Skeletal muscle cell (primary cell): ENCODE data around the gene CFAP54.
"Not testable (repeated sequence)": the region's sequence is repeated elsewhere in the genome, so short reads cannot be mapped to it uniquely, and the experiment has no call there.

Experiments
- DNase-seq: peaks from one replicate; pipeline ENCODE4 v3.0.0-alpha.2; 2010; ENCODE audit warnings: low read depth
- H3K4me3 ChIP-seq: 2 replicates; pipeline ENCODE4 v1.5.1; 2011; ENCODE audit warnings: low read depth, mild to moderate bottlenecking, control low read depth, low read length, moderate library complexity

CFAP54 gene

GRCh38 chr12:96711364-96711763, 222.0 kb downstream of the CFAP54 start:
- DNase-seq: no peak
- H3K4me3 ChIP-seq: no peak overlapping the region

GRCh38 chr12:96714199-96714598, 224.8 kb downstream of the CFAP54 start:
- H3K4me3 ChIP-seq: no peak overlapping the region
- no peak for DNase-seq

- peak overlapping the region; percentile 14 for H3K4me3 ChIP-seq
- no peak for DNase-seq
Measured at GRCh38 chr12:96719660-96720362, 230.4 kb downstream of the CFAP54 start.

- no peak for DNase-seq
- H3K4me3 ChIP-seq: peak overlapping the region; percentile 14
Measured at GRCh38 chr12:96720363-96720705, 231.0 kb downstream of the CFAP54 start.

- H3K4me3 ChIP-seq, DNase-seq: not testable (repeated sequence)
Measured at GRCh38 chr12:96729466-96729865, 240.1 kb downstream of the CFAP54 start.

- no peak overlapping the region for H3K4me3 ChIP-seq
- DNase-seq: no peak
Measured at GRCh38 chr12:96729886-96730285, 240.5 kb downstream of the CFAP54 start.

GRCh38 chr12:96743606-96744005, 254.2 kb downstream of the CFAP54 start:
- DNase-seq: no peak
- H3K4me3 ChIP-seq: no peak overlapping the region

- DNase-seq: no peak
- no peak overlapping the region for H3K4me3 ChIP-seq
Measured at GRCh38 chr12:96749999-96750398, 260.6 kb downstream of the CFAP54 start.

- no peak for DNase-seq
- H3K4me3 ChIP-seq: no peak overlapping the region
Measured at GRCh38 chr12:96751626-96752025, 262.2 kb downstream of the CFAP54 start.

GRCh38 chr12:96752211-96752610, 262.8 kb downstream of the CFAP54 start:
- DNase-seq: no peak
- H3K4me3 ChIP-seq: no peak overlapping the region

- no peak for DNase-seq
- no peak overlapping the region for H3K4me3 ChIP-seq
Measured at GRCh38 chr12:96766232-96766631, 276.9 kb downstream of the CFAP54 start.

GRCh38 chr12:96769400-96769799, 280.0 kb downstream of the CFAP54 start:
- H3K4me3 ChIP-seq: no peak overlapping the region
- no peak for DNase-seq

GRCh38 chr12:96770219-96771102, 281.1 kb downstream of the CFAP54 start:
- DNase-seq: no peak
- no peak overlapping the region for H3K4me3 ChIP-seq

- no peak for DNase-seq
- no peak overlapping the region for H3K4me3 ChIP-seq
Measured at GRCh38 chr12:96773031-96773430, 283.7 kb downstream of the CFAP54 start.

GRCh38 chr12:96774496-96775256, 285.3 kb downstream of the CFAP54 start:
- no peak overlapping the region for H3K4me3 ChIP-seq
- DNase-seq: no peak

GRCh38 chr12:96776908-96777307, 287.5 kb downstream of the CFAP54 start:
- no peak overlapping the region for H3K4me3 ChIP-seq
- no peak for DNase-seq

GRCh38 chr12:96780330-96780729, 291.0 kb downstream of the CFAP54 start:
- no peak overlapping the region for H3K4me3 ChIP-seq
- DNase-seq: no peak

GRCh38 chr12:96786791-96787190, 297.4 kb downstream of the CFAP54 start:
- DNase-seq: no peak
- H3K4me3 ChIP-seq: no peak overlapping the region

- no peak for DNase-seq
Measured at GRCh38 chr12:96803969-96804368, 314.6 kb downstream of the CFAP54 start.

GRCh38 chr12:96806272-96806671, 316.9 kb downstream of the CFAP54 start:
- H3K4me3 ChIP-seq: no peak overlapping the region
- no peak for DNase-seq

More at GRCh38 chr12:96803969-96804368, 314.6 kb downstream of the CFAP54 start:
- no peak overlapping the region for H3K4me3 ChIP-seq
